ENCODE data around the gene IL1RAPL1.
"Not testable (repeated sequence)": the region's sequence is repeated elsewhere in the genome, so short reads cannot be mapped to it uniquely, and the experiment has no call there.

DNA sequence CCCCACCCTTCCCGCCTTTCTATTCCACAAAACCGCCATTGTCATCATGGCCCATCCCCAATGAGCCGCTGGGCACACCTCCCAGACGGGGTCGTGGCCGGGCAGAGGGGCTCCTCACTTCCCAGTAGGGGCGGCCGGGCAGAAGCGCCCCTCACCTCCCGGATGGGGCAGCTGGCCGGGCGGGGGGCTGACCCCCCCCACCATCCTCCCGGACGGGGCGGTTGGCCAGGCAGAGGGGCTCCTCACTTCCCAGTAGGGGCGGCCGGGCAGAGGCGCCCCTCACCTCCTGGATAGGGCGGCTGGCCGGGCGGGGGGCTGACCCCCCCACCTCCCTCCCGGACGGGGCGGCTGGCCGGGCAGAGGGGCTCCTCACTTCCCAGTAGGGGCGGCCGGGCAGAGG is 745.8 kb downstream of the IL1RAPL1 start:
- TF ChIP-seq EP300 (IDR thresholded peaks at IDR 0.05); POLR2A (IDR thresholded peaks at IDR 0.05; ENCODE audit: low read depth); POLR2AphosphoS5 (IDR thresholded peaks at IDR 0.05): not testable (repeated sequence)
- TF ChIP-seq, protein P1, sequence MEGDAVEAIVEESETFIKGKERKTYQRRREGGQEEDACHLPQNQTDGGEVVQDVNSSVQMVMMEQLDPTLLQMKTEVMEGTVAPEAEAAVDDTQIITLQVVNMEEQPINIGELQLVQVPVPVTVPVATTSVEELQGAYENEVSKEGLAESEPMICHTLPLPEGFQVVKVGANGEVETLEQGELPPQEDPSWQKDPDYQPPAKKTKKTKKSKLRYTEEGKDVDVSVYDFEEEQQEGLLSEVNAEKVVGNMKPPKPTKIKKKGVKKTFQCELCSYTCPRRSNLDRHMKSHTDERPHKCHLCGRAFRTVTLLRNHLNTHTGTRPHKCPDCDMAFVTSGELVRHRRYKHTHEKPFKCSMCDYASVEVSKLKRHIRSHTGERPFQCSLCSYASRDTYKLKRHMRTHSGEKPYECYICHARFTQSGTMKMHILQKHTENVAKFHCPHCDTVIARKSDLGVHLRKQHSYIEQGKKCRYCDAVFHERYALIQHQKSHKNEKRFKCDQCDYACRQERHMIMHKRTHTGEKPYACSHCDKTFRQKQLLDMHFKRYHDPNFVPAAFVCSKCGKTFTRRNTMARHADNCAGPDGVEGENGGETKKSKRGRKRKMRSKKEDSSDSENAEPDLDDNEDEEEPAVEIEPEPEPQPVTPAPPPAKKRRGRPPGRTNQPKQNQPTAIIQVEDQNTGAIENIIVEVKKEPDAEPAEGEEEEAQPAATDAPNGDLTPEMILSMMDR (IDR thresholded peaks at IDR 0.05) = not testable (repeated sequence)

Measured in esophagus muscularis mucosa (tissue), 4 donors.